ENCODE results near the gene HIP1. TPM values are rescaled to one million over a fixed set of nuclear protein-coding genes. Genes with fewer than 3 reads are reported as not detected.

Gene HIP1
- total RNA-seq, 1 experiment from 2014 or later, result 32.0 TPM

DNA sequence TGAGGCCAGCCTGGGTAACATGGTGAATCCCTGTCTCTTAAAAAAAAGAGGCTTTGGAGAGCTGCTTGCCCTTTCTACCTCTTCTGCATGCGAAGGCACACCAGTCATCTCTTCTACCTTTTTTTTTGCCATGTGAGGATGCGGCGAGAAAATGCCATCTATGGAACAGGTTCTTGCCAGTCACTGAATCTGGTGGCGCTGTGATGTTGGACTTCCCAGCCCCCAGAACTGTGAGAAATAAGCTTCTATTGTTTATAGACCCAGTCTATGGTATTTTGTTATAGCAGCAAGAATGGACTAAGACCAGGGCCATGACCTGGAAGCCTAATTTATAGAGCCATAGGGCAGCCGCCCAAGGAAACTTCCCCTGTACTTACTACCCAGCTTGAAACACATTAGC is 112.9 kb downstream of the HIP1 start:
- Histone ChIP-seq H3K27me3 (ENCODE audit: insufficient read depth, low read depth) (no peaks in the 10 kb centered on the region), H3K27ac (no peak overlapping the region), H3K36me3 (ENCODE audit: low read depth) (0 out of 2 replicates have a peak, but pooled peaks cover 3% of the 10 kb centered on the region), H3K79me2 (ENCODE audit: low read depth) (no peaks in the 10 kb centered on the region), H4K20me1 (ENCODE audit: insufficient read depth) (no peaks in the 10 kb centered on the region), H3F3A (ENCODE audit: insufficient read depth, low read depth) (no peaks in the 10 kb centered on the region), H3K4me2 (no peak overlapping the region), H3K4me3 (no peak overlapping the region), H2AFZ (no peak overlapping the region), H3K4me1 (replicated peaks; ENCODE audit: insufficient read depth) (no peaks in the 10 kb centered on the region), H3K9me2 (ENCODE audit: insufficient read depth) (no peaks in the 10 kb centered on the region; the same call in 1 of the 2 replicates), H3K9me3 (ENCODE audit: insufficient read depth, low read depth) (peaks cover 5% of the 10 kb centered on the region; the same call in 1 of the 2 replicates)
- CTCF ChIA-PET, result no interaction called here
- POLR2A ChIA-PET (ENCODE audit: unreplicated experiment), result no interaction called here
- intact Hi-C loops (cut with micrococcal nuclease; ENCODE audit: unreplicated experiment), result no loop called here
- no peak for DNase-seq
- TF ChIP-seq, protein P1, sequence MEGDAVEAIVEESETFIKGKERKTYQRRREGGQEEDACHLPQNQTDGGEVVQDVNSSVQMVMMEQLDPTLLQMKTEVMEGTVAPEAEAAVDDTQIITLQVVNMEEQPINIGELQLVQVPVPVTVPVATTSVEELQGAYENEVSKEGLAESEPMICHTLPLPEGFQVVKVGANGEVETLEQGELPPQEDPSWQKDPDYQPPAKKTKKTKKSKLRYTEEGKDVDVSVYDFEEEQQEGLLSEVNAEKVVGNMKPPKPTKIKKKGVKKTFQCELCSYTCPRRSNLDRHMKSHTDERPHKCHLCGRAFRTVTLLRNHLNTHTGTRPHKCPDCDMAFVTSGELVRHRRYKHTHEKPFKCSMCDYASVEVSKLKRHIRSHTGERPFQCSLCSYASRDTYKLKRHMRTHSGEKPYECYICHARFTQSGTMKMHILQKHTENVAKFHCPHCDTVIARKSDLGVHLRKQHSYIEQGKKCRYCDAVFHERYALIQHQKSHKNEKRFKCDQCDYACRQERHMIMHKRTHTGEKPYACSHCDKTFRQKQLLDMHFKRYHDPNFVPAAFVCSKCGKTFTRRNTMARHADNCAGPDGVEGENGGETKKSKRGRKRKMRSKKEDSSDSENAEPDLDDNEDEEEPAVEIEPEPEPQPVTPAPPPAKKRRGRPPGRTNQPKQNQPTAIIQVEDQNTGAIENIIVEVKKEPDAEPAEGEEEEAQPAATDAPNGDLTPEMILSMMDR (conservative IDR thresholded peaks at IDR 0.05), result no peak
- no peak for TF ChIP-seq EZH2 (IDR thresholded peaks at IDR 0.05; ENCODE audit: low read depth)
- BruUV-seq (replicated peaks), result no TSS peak

DNA sequence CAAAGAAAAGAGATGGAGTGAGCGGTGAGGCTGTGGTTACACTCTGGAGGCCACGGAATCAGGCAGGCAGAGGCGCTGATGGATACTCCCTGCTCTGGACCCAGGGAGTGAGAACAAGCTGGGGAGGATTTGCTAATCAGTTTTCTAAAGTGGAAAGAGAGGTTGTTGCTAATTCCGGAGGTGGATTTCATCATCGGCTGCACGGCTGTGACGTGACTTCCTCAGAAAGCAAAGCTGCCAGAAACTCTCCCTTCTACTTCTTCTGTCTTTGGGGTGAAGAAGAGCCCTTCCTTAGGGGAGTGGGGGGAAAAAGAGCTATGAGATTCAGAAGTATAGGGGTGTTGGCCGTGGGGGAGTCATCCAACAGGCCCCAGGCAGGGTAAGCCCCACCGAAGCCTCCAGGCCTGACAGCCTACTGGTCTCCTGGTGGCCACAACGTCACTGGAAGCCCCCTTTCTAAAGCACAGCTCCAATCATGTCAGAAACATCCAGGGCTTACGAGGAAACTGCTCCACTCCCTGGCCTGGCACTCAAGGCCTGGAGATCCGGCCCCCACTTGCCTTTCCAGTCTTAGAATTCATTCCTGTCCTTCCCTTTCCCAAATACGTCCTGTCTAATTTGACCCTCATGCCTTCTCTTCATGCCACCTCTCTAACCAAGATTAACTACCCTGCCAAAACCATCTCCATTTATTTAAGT is 114.5 kb downstream of the HIP1 start:
- Histone ChIP-seq H3K27ac (no peak overlapping the region), H3K27me3 (ENCODE audit: insufficient read depth, low read depth) (no peaks in the 10 kb centered on the region), H4K20me1 (ENCODE audit: insufficient read depth) (no peaks in the 10 kb centered on the region), H3K79me2 (ENCODE audit: low read depth) (no peaks in the 10 kb centered on the region), H3F3A (ENCODE audit: insufficient read depth, low read depth) (no peaks in the 10 kb centered on the region), H2AFZ (no peak overlapping the region), H3K9me2 (ENCODE audit: insufficient read depth) (no peaks in the 10 kb centered on the region; the same call in 1 of the 2 replicates), H3K4me1 (replicated peaks; ENCODE audit: insufficient read depth) (no peaks in the 10 kb centered on the region), H3K4me3 (no peak overlapping the region), H3K36me3 (ENCODE audit: low read depth) (0 out of 2 replicates have a peak, but pooled peaks cover 3% of the 10 kb centered on the region), H3K4me2 (no peak overlapping the region), H3K9me3 (ENCODE audit: insufficient read depth, low read depth) (peaks cover 5% of the 10 kb centered on the region; the same call in 1 of the 2 replicates)
- intact Hi-C loops (cut with micrococcal nuclease; ENCODE audit: unreplicated experiment), result no loop called here
- POLR2A ChIA-PET (ENCODE audit: unreplicated experiment), result no interaction called here
- CTCF ChIA-PET, result no interaction called here
- DNase-seq, result no peak
- TF ChIP-seq EZH2 (IDR thresholded peaks at IDR 0.05; ENCODE audit: low read depth), result no peak
- TF ChIP-seq, protein P1 (conservative IDR thresholded peaks at IDR 0.05), result no peak
- BruUV-seq (replicated peaks), result no TSS peak

DNA sequence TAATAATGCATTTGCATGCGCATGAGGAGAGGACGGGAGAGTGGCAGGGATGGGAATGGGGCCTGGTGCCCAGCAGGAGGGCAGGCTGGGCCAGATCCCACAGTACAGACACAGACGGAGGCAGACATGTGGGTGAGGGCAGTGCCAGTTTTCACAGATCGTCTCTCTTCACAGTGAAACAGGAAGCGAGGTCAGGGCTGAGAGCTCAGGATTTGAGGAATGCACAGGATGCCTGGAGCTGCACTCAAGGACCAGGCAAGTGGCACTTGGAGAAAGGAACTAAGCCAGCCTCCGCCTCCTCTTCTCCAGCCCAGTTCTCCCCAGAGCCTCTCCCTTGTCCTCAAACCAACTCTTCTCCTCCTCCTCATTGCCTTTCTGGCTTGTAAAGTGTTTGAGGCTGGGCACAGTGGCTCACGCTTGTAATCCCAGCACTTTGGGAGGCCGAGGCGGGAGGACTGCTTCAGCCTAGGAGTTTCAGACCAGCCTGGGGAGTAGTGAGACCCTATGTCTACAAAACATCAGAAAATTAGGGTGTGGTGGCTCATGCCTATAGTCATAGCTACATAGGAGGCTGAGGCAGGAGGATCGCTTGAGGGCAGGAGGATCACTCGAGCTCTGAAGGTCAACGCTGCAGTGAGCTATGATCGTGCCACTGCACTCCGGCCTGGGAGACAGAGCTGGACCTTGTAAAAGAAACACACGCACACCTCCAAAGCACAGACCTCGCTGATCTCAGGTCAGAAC is 115.2 kb downstream of the HIP1 start:
- Histone ChIP-seq H3K4me1 (replicated peaks; ENCODE audit: insufficient read depth) (peaks cover 5% of the 10 kb centered on the region), H3K27me3 (ENCODE audit: insufficient read depth, low read depth) (no peaks in the 10 kb centered on the region), H3K9me3 (ENCODE audit: insufficient read depth, low read depth) (peaks cover 5% of the 10 kb centered on the region; the same call in 1 of the 2 replicates), H3K27ac (no peak overlapping the region), H3K9me2 (ENCODE audit: insufficient read depth) (no peaks in the 10 kb centered on the region; the same call in 1 of the 2 replicates), H3K36me3 (ENCODE audit: low read depth) (0 out of 2 replicates have a peak, but pooled peaks cover 3% of the 10 kb centered on the region), H3K4me3 (no peak overlapping the region), H3F3A (ENCODE audit: insufficient read depth, low read depth) (peaks cover 1% of the 10 kb centered on the region; the same call in 1 of the 2 replicates), H3K79me2 (ENCODE audit: low read depth) (no peaks in the 10 kb centered on the region), H2AFZ (no peak overlapping the region), H4K20me1 (ENCODE audit: insufficient read depth) (no peaks in the 10 kb centered on the region), H3K4me2 (no peak overlapping the region)
- ChIA-PET CTCF (no interaction called here), POLR2A (ENCODE audit: unreplicated experiment) (interaction anchor here (0.9 kb wide), 1 partner anchor 213 kb away, joined by 12 read pairs; no protein-coding TSS in a partner anchor)
- DNase-seq, result no peak
- no TSS peak for BruUV-seq (replicated peaks)
- intact Hi-C loops (cut with micrococcal nuclease; ENCODE audit: unreplicated experiment), result no loop called here
- no peak for TF ChIP-seq EZH2 (IDR thresholded peaks at IDR 0.05; ENCODE audit: low read depth)
- TF ChIP-seq, protein P1 (conservative IDR thresholded peaks at IDR 0.05), result no peak

All from PC-9 (cell line).